H9 (cell line): ENCODE data around the gene JAKMIP3. TPM values are rescaled to one million over a fixed set of nuclear protein-coding genes. Genes with fewer than 3 reads are reported as not detected.

ENCODE experiments used
- DNase-seq: peaks from one replicate; pipeline ENCODE4 v3.0.0-alpha.2; 2017
- H2AFZ ChIP-seq: one replicate; pipeline ENCODE4 v1.6.1; 2013; ENCODE audit warnings: mild to moderate bottlenecking, low read length, control low read depth, moderate library complexity
- H2AK5ac ChIP-seq: 2 replicates; pipeline ENCODE4 v1.6.1; 2013; ENCODE audit warnings: low read length, control low read depth, mixed read lengths; ENCODE audit not compliant: insufficient read length
- H2BK120ac ChIP-seq: one replicate; pipeline ENCODE4 v1.6.1; 2013; ENCODE audit warnings: low read depth, mild to moderate bottlenecking, low read length, control low read depth, inconsistent platforms; ENCODE audit not compliant: poor library complexity, severe bottlenecking
- H2BK12ac ChIP-seq: 2 replicates; pipeline ENCODE4 v1.6.1; 2013; ENCODE audit warnings: low read length, control low read depth, mixed read lengths, low read depth; ENCODE audit not compliant: insufficient read length
- H2BK15ac ChIP-seq: 2 replicates; pipeline ENCODE4 v1.6.1; 2013; ENCODE audit warnings: low read depth, low read length, control low read depth
- H2BK20ac ChIP-seq: one replicate; pipeline ENCODE4 v1.6.1; 2013; ENCODE audit warnings: low read depth, mild to moderate bottlenecking, low read length, control low read depth, inconsistent platforms; ENCODE audit not compliant: poor library complexity, severe bottlenecking
- H2BK5ac ChIP-seq: 2 replicates; pipeline ENCODE4 v1.6.1; 2013; ENCODE audit warnings: low read length, control low read depth, mixed read lengths; ENCODE audit not compliant: insufficient read length
- H3K14ac ChIP-seq: 2 replicates; pipeline ENCODE4 v1.6.1; 2013; ENCODE audit warnings: low read length, control low read depth; ENCODE audit not compliant: insufficient read depth
- H3K18ac ChIP-seq: 2 replicates; pipeline ENCODE4 v1.6.1; 2013; ENCODE audit warnings: low read depth, mild to moderate bottlenecking, mixed read lengths, low read length, control low read depth; ENCODE audit not compliant: insufficient read length
- H3K23ac ChIP-seq: 2 replicates; pipeline ENCODE4 v1.6.1; 2013; ENCODE audit warnings: low read length, control low read depth, mixed read lengths, low read depth; ENCODE audit not compliant: insufficient read length
- H3K23me2 ChIP-seq: 2 replicates; pipeline ENCODE4 v1.6.1; 2013; ENCODE audit warnings: low read depth, mild to moderate bottlenecking, mixed read lengths, low read length, control low read depth; ENCODE audit not compliant: insufficient read length, poor library complexity, severe bottlenecking
- H3K27ac ChIP-seq: 2 replicates; pipeline ENCODE4 v1.5.1; 2013; ENCODE audit warnings: low read length, control low read depth, mixed read lengths, low read depth; ENCODE audit not compliant: insufficient read length
- H3K27me3 ChIP-seq: 2 replicates; pipeline ENCODE4 v1.6.1; 2013; ENCODE audit warnings: low read length, control low read depth, inconsistent platforms; ENCODE audit not compliant: insufficient read depth
- H3K4ac ChIP-seq: 2 replicates; pipeline ENCODE4 v1.6.1; 2013; ENCODE audit warnings: low read depth, mild to moderate bottlenecking, control low read depth, inconsistent platforms, low read length, moderate library complexity
- H3K4me1 ChIP-seq: 2 replicates; pipeline ENCODE4 v1.6.1; 2013; ENCODE audit warnings: low read length, control low read depth, inconsistent platforms; ENCODE audit not compliant: insufficient read depth
- H3K4me2 ChIP-seq: 2 replicates; pipeline ENCODE4 v1.6.1; 2013; ENCODE audit warnings: low read length, control low read depth, mixed read lengths; ENCODE audit not compliant: insufficient read length, insufficient read depth
- H3K56ac ChIP-seq: 2 replicates; pipeline ENCODE4 v1.6.1; 2013; ENCODE audit warnings: low read depth, mild to moderate bottlenecking, mixed read lengths, low read length, control low read depth; ENCODE audit not compliant: insufficient read length
- H3K79me1 ChIP-seq: 2 replicates; pipeline ENCODE4 v1.6.1; 2013; ENCODE audit warnings: low read depth, mild to moderate bottlenecking, moderate library complexity, low read length, control low read depth, inconsistent platforms; ENCODE audit not compliant: insufficient read depth, poor library complexity, severe bottlenecking
- H3K79me2 ChIP-seq: 2 replicates; pipeline ENCODE4 v1.6.1; 2013; ENCODE audit warnings: low read length, control low read depth, inconsistent platforms; ENCODE audit not compliant: insufficient read depth
- H3K9ac ChIP-seq: 2 replicates; pipeline ENCODE4 v1.6.1; 2013; ENCODE audit warnings: low read length, control low read depth, mixed read lengths; ENCODE audit not compliant: insufficient read length; ENCODE audit errors: extremely low read depth
- H3K9me3 ChIP-seq: one replicate; pipeline ENCODE4 v1.6.1; 2013; ENCODE audit warnings: low read depth, low read length, inconsistent platforms; ENCODE audit not compliant: control insufficient read depth
- H3T11ph ChIP-seq: one replicate; pipeline ENCODE4 v1.6.1; 2013; ENCODE audit warnings: mild to moderate bottlenecking, low read length, control low read depth, inconsistent platforms
- H4K20me1 ChIP-seq: one replicate; pipeline ENCODE4 v1.6.1; 2013; ENCODE audit not compliant: control insufficient read depth, insufficient read length, insufficient read depth
- H4K5ac ChIP-seq: 2 replicates; pipeline ENCODE4 v1.6.1; 2013; ENCODE audit warnings: low read depth, mild to moderate bottlenecking, mixed read lengths, low read length, control low read depth; ENCODE audit not compliant: insufficient read length
- H4K8ac ChIP-seq: replicated peaks from 2 replicates; pipeline ENCODE4 v1.6.1; 2013; ENCODE audit warnings: low read length, control low read depth, mixed read lengths, low read depth; ENCODE audit not compliant: insufficient read length
- H4K91ac ChIP-seq: 2 replicates; pipeline ENCODE4 v1.6.1; 2013; ENCODE audit warnings: low read depth, mild to moderate bottlenecking, moderate library complexity, mixed read lengths, low read length, control low read depth; ENCODE audit not compliant: insufficient read length
- H3K27ac Mint-ChIP-seq, 3 experiments: 2 replicates in 2 of 3; 3 replicates in 1 of 3; pipeline ENCODE4 v1.8.0; 2020 to 2021; ENCODE audit warnings: mixed read lengths in 3 of 3, mild to moderate bottlenecking in 1 of 3, moderate library complexity in 1 of 3
- H3K27me3 Mint-ChIP-seq: 2 replicates; pipeline ENCODE4 v1.8.0; 2021; ENCODE audit warnings: low read depth, mild to moderate bottlenecking, moderate library complexity, mixed read lengths
- H3K36me3 Mint-ChIP-seq, 3 experiments: 2 replicates in 2 of 3; 3 replicates in 1 of 3; pipeline ENCODE4 v1.8.0; 2020 to 2021; ENCODE audit warnings: low read depth in 3 of 3, mixed read lengths in 3 of 3; ENCODE audit not compliant: insufficient read depth in 1 of 3
- H3K4me1 Mint-ChIP-seq, 2 experiments: 2 replicates each; pipeline ENCODE4 v1.8.0; 2020; ENCODE audit warnings: mixed read lengths in 2 of 2
- H3K4me3 Mint-ChIP-seq, 2 experiments: 2 replicates in 1 of 2; 3 replicates in 1 of 2; pipeline ENCODE4 v1.8.0; 2020 to 2021; ENCODE audit warnings: mild to moderate bottlenecking in 2 of 2, mixed read lengths in 2 of 2, moderate library complexity in 1 of 2
- H3K9me3 Mint-ChIP-seq, 2 experiments: 2 replicates in 1 of 2; 3 replicates in 1 of 2; pipeline ENCODE4 v1.8.0; 2020; ENCODE audit warnings: mild to moderate bottlenecking in 2 of 2, mixed read lengths in 2 of 2, moderate library complexity in 1 of 2
- CTCF ChIP-seq: fragments of 200-600 bp; sonication (generic); conservative IDR thresholded peaks from 3 replicates; pipeline ENCODE4 v1.8.0; 2021; ENCODE audit warnings: antibody characterized with exemption, mild to moderate bottlenecking
- WGBS: extraction: QIAGEN DNeasy Blood & Tissue Kit; methylation state at CpG from one replicate; pipeline ENCODE4 v1.1.7; 2013; ENCODE audit warnings: missing lambda C conversion rate, low lambda C conversion rate, mixed read lengths; ENCODE audit not compliant: insufficient read length; ENCODE audit errors: extremely low coverage; 5-methylcytosine and 5-hydroxymethylcytosine counted together
- total RNA-seq: library from RNA; stranded (reverse); gene quantifications from 2 replicates; pipeline ENCODE4 v1.2.1, GENCODE V29; 2021

The JAKMIP3 gene
- total RNA-seq, 1 experiment from 2014 or later = 0.50 TPM

GRCh38 chr10:132040046-132040445 is 25.7 kb upstream of the JAKMIP3 start:
- Mint-ChIP-seq H3K27me3 (peaks cover 60% of the 10 kb centered on the region), H3K27ac (no peak overlapping the region), H3K36me3 (peaks cover 0 to 2% (median 0%) of the 10 kb centered on the region in 3 experiments; a peak in 2 of 7 replicates), H3K4me1 (peaks cover 33 to 46% of the 10 kb centered on the region in 2 experiments), H3K4me3 (no peak overlapping the region), H3K9me3 (peaks cover 0 to 2% of the 10 kb centered on the region in 2 experiments; a peak in 2 of 5 replicates)
- H4K91ac ChIP-seq = no peak overlapping the region
- H3K27ac ChIP-seq = no peak overlapping the region
- no peak overlapping the region for H3K18ac ChIP-seq
- H3K79me2 ChIP-seq = no peaks in the 10 kb centered on the region
- H3K56ac ChIP-seq = no peak overlapping the region
- H2BK5ac ChIP-seq = no peak overlapping the region
- TF ChIP-seq CTCF = no peak
- no peak for DNase-seq
- no peak overlapping the region for H2BK12ac ChIP-seq
- H3K4ac ChIP-seq = no peak overlapping the region
- no peak overlapping the region for H2AFZ ChIP-seq
- no peaks in the 10 kb centered on the region for H4K20me1 ChIP-seq
- H4K5ac ChIP-seq = no peak overlapping the region
- H3K14ac ChIP-seq = no peak overlapping the region; the same call in 1 of the 2 replicates
- H3K79me1 ChIP-seq = no peaks in the 10 kb centered on the region
- H2BK120ac ChIP-seq = no peak overlapping the region
- no CpG with 5 or more reads among the region's 9 CpGs for WGBS
- peaks cover 10% of the 10 kb centered on the region; the same call in 1 of the 2 replicates for H3K27me3 ChIP-seq
- H2AK5ac ChIP-seq = no peak overlapping the region
- H3K23me2 ChIP-seq = peaks cover 16% of the 10 kb centered on the region
- no peak overlapping the region for H3K23ac ChIP-seq
- H3K9me3 ChIP-seq = no peaks in the 10 kb centered on the region
- no peak overlapping the region for H3T11ph ChIP-seq
- H3K4me1 ChIP-seq = no peaks in the 10 kb centered on the region; the same call in 1 of the 2 replicates
- H3K4me2 ChIP-seq = no peak overlapping the region
- no peak overlapping the region for H2BK15ac ChIP-seq
- no peak overlapping the region for H2BK20ac ChIP-seq
- no peak overlapping the region for H3K9ac ChIP-seq
- H4K8ac ChIP-seq = no peak overlapping the region
